Measurements from ENCODE around the gene ABCA1.
"Not testable (repeated sequence)": the region's sequence is repeated elsewhere in the genome, so short reads cannot be mapped to it uniquely, and the experiment has no call there.

ABCA1 gene

DNA sequence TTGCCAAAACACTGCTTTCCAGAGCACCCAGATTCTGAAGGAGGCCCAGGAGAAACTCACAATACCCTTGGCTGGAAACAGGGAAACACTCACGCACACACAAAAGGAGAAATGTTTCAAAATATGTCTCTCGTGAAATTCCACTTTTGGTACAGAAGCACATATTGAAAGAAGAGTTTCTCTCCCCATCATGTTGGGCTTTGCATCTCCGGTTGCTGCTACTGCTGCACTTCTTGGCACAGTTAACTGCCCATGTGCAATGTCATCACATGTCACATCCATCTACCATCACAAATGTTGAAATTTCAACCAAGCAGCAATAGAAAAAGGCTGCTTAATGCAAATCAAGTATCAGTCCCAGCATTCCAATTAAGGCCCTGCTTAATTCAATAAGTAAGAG, 72.1 kb downstream of the ABCA1 start:
- TF ChIP-seq, protein P1, sequence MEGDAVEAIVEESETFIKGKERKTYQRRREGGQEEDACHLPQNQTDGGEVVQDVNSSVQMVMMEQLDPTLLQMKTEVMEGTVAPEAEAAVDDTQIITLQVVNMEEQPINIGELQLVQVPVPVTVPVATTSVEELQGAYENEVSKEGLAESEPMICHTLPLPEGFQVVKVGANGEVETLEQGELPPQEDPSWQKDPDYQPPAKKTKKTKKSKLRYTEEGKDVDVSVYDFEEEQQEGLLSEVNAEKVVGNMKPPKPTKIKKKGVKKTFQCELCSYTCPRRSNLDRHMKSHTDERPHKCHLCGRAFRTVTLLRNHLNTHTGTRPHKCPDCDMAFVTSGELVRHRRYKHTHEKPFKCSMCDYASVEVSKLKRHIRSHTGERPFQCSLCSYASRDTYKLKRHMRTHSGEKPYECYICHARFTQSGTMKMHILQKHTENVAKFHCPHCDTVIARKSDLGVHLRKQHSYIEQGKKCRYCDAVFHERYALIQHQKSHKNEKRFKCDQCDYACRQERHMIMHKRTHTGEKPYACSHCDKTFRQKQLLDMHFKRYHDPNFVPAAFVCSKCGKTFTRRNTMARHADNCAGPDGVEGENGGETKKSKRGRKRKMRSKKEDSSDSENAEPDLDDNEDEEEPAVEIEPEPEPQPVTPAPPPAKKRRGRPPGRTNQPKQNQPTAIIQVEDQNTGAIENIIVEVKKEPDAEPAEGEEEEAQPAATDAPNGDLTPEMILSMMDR (conservative IDR thresholded peaks at IDR 0.05; ENCODE audit: low read depth, low read length), result no peak
- H3K4me3 ChIP-seq (ENCODE audit: low read depth, low read length), result no peak overlapping the region
- DNase-seq (ENCODE audit: low read depth), result no peak

DNA sequence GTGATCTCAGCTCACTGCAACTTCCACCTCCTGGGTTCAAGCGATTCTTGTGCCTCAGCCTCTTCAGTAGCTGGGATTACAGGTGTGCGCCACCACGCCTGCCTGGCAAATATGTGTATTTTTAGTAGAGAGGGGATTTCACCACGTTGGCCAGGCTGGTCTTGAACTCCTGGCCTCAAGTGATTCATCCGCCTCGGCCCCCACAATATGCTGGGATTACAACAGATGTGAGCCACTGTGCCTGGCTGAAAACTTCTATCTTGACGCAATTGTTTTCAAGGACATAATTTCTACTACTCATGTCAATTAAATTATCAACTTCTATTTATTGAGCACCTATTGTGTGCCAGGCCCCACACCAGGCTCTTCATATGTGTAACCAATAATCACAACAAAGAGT, 72.7 kb downstream of the ABCA1 start:
- not testable (repeated sequence) for DNase-seq (ENCODE audit: low read depth); H3K4me3 ChIP-seq (ENCODE audit: low read depth, low read length)

DNA sequence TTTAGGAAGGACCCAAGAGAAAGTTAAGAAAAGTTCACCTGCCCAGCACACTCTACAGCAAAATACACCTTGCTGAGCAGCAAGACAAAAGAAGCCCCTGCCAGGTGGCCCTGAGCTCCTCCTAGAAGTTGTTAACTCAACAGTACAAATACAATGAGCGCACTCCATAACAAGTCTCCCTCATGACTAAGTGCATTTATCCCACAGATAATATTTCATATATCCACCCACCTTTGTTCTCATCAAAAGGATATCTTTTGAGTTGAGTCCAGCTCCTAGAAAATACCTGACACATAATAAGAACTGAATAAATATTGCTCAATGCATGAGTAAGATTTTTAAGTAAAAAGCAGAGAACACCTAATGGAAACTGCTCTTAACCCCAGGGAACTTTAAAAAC, 73.3 kb downstream of the ABCA1 start:
- no peak for DNase-seq (ENCODE audit: low read depth)
- H3K4me3 ChIP-seq (ENCODE audit: low read depth, low read length), result no peak overlapping the region
- TF ChIP-seq, protein P1 (conservative IDR thresholded peaks at IDR 0.05; ENCODE audit: low read depth, low read length), result no peak

DNA sequence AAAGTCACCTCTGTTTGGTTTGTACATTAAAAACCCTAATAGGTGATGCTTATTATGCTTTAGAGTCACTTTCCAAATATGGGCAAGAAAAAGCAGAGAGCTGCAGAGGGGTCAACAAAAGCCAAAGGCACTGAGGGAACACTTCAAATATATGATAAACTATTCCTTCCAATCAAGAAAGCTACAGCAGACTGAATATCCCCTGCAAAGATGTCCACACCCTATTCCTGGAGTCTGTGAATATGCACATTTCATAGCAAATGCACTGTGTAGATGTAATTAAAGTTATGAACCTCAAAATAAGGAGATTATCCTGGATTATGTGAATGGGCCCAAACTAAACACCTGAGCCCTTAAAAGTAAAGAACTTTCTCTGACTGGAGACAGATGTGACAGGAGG, 74.3 kb downstream of the ABCA1 start:
- no peak overlapping the region for H3K4me3 ChIP-seq (ENCODE audit: low read depth, low read length)
- TF ChIP-seq, protein P1 (conservative IDR thresholded peaks at IDR 0.05; ENCODE audit: low read depth, low read length), result no peak
- DNase-seq (ENCODE audit: low read depth), result no peak

DNA sequence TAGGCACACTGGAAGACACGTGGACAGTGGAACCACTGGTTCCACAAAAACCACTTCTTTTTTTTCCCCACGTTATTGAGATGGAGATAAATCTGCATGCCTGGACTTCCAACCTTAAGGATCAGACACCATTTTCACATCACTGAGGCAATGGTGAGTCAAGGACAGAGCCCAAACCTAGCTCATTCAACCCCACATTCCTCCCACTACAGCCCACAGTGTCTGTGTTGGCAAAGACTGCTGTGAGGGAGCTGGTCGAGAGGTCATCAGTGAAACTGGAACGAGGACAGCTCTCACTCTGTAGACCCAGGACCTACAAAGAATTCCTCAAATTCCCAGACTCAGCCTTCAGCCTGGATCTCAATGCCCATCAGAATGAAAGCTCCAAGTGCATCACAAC, 74.8 kb downstream of the ABCA1 start:
- TF ChIP-seq, protein P1 (conservative IDR thresholded peaks at IDR 0.05; ENCODE audit: low read depth, low read length), result no peak
- no peak for DNase-seq (ENCODE audit: low read depth)
- no peak overlapping the region for H3K4me3 ChIP-seq (ENCODE audit: low read depth, low read length)

DNA sequence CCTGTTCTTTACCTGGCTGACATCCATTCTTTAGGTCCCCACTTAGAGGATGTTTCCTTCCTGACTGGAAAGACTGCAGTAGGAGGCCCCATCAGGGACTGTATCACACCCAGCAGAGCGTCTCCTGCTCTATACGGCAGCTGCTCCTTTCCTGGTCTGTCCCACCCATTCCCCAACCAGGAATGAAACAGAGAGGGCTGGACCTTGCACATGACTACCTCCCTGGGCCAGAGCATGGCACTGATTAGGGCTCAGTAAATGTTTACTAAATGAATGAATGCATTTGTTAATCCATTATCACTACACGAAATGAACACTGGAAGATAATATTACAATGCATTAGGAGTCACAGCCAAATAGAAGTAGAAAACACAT, 76.4 kb downstream of the ABCA1 start:
- DNase-seq (ENCODE audit: low read depth), result no peak
- H3K4me3 ChIP-seq (ENCODE audit: low read depth, low read length), result no peak overlapping the region
- TF ChIP-seq, protein P1 (conservative IDR thresholded peaks at IDR 0.05; ENCODE audit: low read depth, low read length), result no peak

DNA sequence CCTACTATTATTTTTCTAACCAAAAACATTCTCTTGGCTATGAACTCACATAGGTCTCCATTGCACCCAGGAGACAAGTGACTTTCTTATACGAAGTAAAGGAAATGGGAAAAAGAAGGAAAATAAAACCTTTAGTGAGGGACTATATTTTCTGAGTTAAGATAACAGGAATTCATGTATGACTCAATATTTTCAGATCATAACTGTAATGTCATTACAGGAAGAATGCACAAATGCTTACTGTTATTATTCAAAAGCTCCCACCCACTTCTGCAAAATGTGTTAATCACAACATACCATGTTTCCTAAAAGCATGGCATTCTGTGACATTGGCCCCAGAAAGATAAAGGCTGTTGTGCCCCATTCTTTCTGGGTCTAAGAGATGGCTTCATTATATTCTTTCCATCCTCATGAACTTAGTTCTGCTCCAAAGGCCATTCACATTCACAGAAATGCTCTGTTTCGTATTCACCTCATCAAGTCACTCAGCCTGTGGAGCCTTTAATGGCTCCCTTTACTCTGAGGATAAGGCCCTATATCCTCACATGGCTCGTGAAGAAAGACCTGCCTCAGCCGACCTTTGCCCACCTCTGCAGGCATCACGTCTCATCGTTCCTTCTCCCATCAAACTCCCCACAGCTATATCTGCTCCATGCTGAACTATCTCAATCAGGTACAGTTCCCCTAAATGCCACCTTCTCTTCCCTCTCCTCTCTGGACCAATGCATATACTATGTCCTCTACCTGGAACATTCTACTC, 77.0 kb downstream of the ABCA1 start:
- TF ChIP-seq, protein P1 (conservative IDR thresholded peaks at IDR 0.05; ENCODE audit: low read depth, low read length), result no peak
- peak; percentile 27 for DNase-seq (ENCODE audit: low read depth)
- H3K4me3 ChIP-seq (ENCODE audit: low read depth, low read length), result no peak overlapping the region
